WERI-Rb-1 (cell line): ENCODE results near the gene GFOD1.

Source experiments
- DNase-seq: peaks from one replicate; pipeline ENCODE4 v3.0.0-alpha.2; 2020
- H3K27ac ChIP-seq: fragments of 250-450 bp; sonication (Bioruptor Pico); 2 replicates; pipeline ENCODE4 v1.5.1; 2020; ENCODE audit warnings: mild to moderate bottlenecking, moderate library complexity
- H3K27me3 ChIP-seq: fragments of 250-450 bp; sonication (Bioruptor Pico); 2 replicates; pipeline ENCODE4 v1.5.1; 2021; ENCODE audit warnings: mild to moderate bottlenecking, low read depth, moderate library complexity; ENCODE audit not compliant: insufficient read depth, severe bottlenecking
- H3K36me3 ChIP-seq: fragments of 250-450 bp; sonication (Bioruptor Pico); 2 replicates; pipeline ENCODE4 v1.5.1; 2020; ENCODE audit warnings: mild to moderate bottlenecking, moderate library complexity
- H3K4me3 ChIP-seq: 2 replicates; pipeline ENCODE4 v1.5.1; 2011; ENCODE audit warnings: low read depth, mild to moderate bottlenecking, control low read depth, low read length
- H3K9me3 ChIP-seq: fragments of 250-450 bp; sonication (Bioruptor Pico); 2 replicates; pipeline ENCODE4 v1.5.1; 2021; ENCODE audit warnings: mild to moderate bottlenecking, moderate library complexity; ENCODE audit not compliant: severe bottlenecking
- CTCF ChIP-seq: IDR thresholded peaks from 2 replicates; pipeline ENCODE4 v1.5.1; 2011; ENCODE audit warnings: low read depth, mild to moderate bottlenecking, control low read depth, inconsistent platforms, low read length

The GFOD1 gene

GRCh38 chr6:13474360-13474759 lies 13.0 kb downstream of the GFOD1 start:
- Histone ChIP-seq H3K4me3 (no peak overlapping the region), H3K27ac (peak overlapping the region; percentile 16; the same call in 1 of the 2 replicates), H3K9me3 (no peaks in the 10 kb centered on the region), H3K36me3 (peaks cover 3% of the 10 kb centered on the region; the same call in 1 of the 2 replicates), H3K27me3 (no peaks in the 10 kb centered on the region)
- no peak for DNase-seq
- TF ChIP-seq CTCF, result no peak

GRCh38 chr6:13473768-13474165 lies 13.6 kb downstream of the GFOD1 start:
- TF ChIP-seq CTCF, result no peak
- Histone ChIP-seq H3K27me3 (no peaks in the 10 kb centered on the region), H3K36me3 (no peaks in the 10 kb centered on the region), H3K27ac (no peak overlapping the region), H3K9me3 (no peaks in the 10 kb centered on the region), H3K4me3 (no peak overlapping the region)
- DNase-seq, result no peak

GRCh38 chr6:13472976-13473767 lies 14.2 kb downstream of the GFOD1 start:
- Histone ChIP-seq H3K36me3 (no peaks in the 10 kb centered on the region), H3K27me3 (no peaks in the 10 kb centered on the region), H3K9me3 (no peaks in the 10 kb centered on the region), H3K4me3 (no peak overlapping the region), H3K27ac (no peak overlapping the region)
- no peak for TF ChIP-seq CTCF
- DNase-seq, result no peak

- H3K27me3 ChIP-seq, result no peaks in the 10 kb centered on the region
- H3K9me3 ChIP-seq, result no peaks in the 10 kb centered on the region
- no peak overlapping the region for H3K27ac ChIP-seq
- no peak for DNase-seq
- H3K36me3 ChIP-seq, result no peaks in the 10 kb centered on the region
- TF ChIP-seq CTCF, result no peak
- no peak overlapping the region for H3K4me3 ChIP-seq
Measured at GRCh38 chr6:13472099-13472498, 15.3 kb downstream of the GFOD1 start.

- Histone ChIP-seq H3K4me3 (no peak overlapping the region), H3K27me3 (no peaks in the 10 kb centered on the region), H3K36me3 (no peaks in the 10 kb centered on the region), H3K9me3 (no peaks in the 10 kb centered on the region), H3K27ac (no peak overlapping the region)
- DNase-seq, result no peak
- no peak for TF ChIP-seq CTCF
Measured at GRCh38 chr6:13471184-13471583, 16.2 kb downstream of the GFOD1 start.
